Fibroblast of the aortic adventitia (primary cell): ENCODE results near the gene ABCG1. TPM values are rescaled to one million over a fixed set of nuclear protein-coding genes. Genes with fewer than 3 reads are reported as not detected.

Source experiments
- DNase-seq: peaks from one replicate; pipeline ENCODE4 v3.0.0-alpha.2; 2010; ENCODE audit warnings: low read depth
- H3K4me3 ChIP-seq: 2 replicates; pipeline ENCODE4 v1.5.1; 2011; ENCODE audit warnings: low read depth, mild to moderate bottlenecking, control low read depth, low read length, moderate library complexity
- total RNA-seq: library from RNA; depleted of rRNA; stranded (reverse); fragments of >200 nt; gene quantifications from 2 replicates; pipeline ENCODE4 v1.2.3, GENCODE V29; 2012; ENCODE audit warnings: low replicate concordance
- TF ChIP-seq, protein P1 (sequence below): IDR thresholded peaks from 2 replicates; pipeline ENCODE4 v1.5.1; 2011; ENCODE audit warnings: mild to moderate bottlenecking, low read length, control low read depth, inconsistent platforms; ENCODE audit not compliant: insufficient read depth

ABCG1 gene
- total RNA-seq, 1 donor = 0.09 TPM

DNA sequence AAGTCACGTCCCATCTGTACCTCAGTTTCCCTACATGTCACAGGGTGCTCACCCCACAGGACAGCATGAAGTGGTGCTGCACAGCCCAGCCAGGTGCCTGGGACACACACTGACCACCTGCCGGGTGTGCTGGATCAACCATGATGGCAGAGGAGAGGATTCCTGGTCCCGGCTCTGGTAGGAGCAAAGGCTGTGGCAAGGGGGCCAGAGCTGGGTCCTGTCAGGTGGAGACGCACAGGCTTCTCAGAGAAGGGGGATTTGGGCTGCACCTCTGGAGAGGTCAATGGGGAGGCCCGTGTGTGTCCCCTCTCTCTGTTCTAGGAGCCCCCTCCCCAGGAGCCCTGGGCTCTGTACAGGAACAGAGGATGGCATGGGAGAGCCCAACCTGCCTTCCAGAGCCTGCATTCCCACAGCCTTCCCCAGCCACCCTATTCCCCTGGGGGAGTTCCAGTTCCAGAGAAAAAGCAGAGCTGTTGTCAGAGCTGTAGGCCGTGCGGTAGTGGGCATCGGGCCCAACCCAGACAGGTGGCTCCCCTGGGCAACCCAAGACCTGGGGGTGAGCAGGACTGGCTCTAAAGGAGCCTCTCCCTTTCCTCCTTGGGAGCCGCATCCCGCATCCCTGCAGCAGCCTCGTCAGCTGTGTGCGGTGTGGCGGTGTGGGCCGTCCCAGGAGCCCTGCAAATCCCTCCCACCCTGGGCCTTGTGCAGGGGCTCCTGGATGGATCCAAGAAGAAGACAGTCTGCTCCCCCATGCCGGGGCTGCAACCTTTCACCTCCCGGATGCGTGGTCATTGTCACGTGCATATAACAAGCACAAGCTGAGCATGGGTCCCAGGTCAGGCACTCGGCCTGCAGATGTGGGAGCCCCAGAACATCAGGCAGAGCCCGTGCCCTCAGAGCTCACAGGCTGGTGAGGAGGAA is 99.1 kb downstream of the ABCG1 start:
- DNase-seq = no peak
- TF ChIP-seq, protein P1, sequence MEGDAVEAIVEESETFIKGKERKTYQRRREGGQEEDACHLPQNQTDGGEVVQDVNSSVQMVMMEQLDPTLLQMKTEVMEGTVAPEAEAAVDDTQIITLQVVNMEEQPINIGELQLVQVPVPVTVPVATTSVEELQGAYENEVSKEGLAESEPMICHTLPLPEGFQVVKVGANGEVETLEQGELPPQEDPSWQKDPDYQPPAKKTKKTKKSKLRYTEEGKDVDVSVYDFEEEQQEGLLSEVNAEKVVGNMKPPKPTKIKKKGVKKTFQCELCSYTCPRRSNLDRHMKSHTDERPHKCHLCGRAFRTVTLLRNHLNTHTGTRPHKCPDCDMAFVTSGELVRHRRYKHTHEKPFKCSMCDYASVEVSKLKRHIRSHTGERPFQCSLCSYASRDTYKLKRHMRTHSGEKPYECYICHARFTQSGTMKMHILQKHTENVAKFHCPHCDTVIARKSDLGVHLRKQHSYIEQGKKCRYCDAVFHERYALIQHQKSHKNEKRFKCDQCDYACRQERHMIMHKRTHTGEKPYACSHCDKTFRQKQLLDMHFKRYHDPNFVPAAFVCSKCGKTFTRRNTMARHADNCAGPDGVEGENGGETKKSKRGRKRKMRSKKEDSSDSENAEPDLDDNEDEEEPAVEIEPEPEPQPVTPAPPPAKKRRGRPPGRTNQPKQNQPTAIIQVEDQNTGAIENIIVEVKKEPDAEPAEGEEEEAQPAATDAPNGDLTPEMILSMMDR = no peak
- H3K4me3 ChIP-seq = no peak overlapping the region

DNA sequence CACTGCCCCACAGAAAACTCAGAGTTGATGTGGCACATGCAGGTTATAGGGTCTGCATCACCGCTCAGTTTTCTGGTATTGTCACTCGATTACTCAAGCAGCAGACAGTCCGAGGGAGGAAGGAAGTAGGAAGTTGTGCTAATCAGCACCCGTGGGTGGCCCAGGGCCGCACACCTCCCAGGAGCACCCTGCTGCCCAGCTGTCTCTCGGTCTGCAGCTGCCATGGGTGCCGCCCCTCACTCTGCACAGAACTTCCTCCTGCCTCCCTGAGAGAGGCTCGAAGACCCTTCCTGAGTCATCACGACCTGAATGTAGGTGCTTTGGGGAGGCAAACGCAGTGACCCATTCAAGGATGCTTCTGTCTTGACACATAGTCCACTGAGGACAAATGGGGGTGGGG is 100.4 kb downstream of the ABCG1 start:
- DNase-seq = no peak
- TF ChIP-seq, protein P1 = no peak
- H3K4me3 ChIP-seq = no peak overlapping the region

DNA sequence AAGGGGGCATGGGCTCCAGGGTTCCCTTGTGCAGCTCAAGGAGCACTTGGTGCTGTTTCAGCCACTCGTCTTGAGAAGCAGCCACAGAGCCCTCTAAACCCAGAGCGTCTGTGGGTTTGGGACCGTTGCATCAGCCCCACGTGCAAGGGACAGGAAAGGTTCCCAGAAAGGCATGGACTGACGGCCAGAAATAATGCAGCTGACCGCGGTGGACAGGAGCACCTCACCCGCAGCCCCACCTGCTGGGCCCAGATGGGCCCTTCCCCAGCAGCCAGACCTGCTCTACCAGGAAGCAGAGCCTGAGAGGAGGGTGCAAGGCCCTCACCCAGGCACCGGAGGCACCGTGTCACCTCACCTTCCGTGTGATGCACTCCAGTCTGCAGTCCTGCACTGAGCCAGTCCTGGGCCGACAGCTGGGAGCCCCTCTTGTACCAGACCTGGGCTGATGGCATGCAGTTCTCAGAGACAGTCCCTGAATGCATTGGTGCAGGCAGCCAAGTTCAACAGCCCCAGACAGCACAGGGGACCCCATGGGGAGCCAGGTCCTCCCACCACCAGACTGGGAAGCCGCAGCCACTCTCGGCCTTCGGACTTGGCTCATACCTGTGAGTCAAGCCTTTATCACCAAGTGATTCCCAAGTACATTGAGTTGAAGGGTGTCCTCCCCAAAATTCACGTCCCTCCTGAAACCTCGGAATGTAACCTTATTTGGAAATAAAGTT is 101.1 kb downstream of the ABCG1 start:
- H3K4me3 ChIP-seq = no peak overlapping the region
- TF ChIP-seq, protein P1 = no peak
- no peak for DNase-seq

DNA sequence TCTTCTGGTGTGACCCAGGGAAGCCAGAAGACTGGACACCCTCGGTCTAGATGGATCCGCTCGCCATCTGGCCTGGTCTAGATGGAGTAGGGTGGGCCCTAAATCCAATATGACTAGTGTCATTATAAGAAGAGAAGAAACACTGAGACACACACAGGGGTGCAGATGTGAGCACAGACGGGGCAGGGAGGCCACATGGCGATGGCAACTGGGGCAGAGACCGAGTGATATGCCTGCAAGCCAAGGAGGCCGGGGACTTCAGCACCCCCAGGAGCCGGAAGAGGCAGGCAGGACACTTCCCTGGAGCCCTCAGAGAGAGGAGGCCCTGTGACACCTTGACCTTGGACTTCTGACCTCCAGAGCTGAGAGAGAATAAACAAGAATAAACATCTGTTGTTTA is 101.9 kb downstream of the ABCG1 start:
- no peak overlapping the region for H3K4me3 ChIP-seq
- DNase-seq = no peak
- TF ChIP-seq, protein P1 = no peak

DNA sequence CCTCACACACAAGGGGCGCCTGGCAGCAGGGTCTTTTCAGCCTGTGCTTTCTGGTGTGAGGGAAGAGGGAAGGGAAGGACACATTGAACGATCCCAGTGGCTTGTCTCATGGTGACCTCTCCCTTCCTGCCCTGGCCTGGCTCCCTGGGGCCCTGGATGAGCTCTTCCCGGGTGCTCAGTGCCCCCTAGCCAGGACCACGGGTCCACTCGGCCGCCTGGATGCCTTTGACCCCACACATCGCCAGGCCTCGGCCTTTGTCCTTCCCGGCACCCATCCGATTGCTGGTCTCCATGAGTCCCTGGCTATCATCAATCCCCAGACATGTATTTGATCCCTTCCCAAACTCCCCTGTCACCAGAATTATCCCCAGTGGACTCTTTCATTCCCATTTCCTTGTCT is 102.3 kb downstream of the ABCG1 start:
- H3K4me3 ChIP-seq = no peak overlapping the region
- DNase-seq = no peak
- TF ChIP-seq, protein P1 = no peak

DNA sequence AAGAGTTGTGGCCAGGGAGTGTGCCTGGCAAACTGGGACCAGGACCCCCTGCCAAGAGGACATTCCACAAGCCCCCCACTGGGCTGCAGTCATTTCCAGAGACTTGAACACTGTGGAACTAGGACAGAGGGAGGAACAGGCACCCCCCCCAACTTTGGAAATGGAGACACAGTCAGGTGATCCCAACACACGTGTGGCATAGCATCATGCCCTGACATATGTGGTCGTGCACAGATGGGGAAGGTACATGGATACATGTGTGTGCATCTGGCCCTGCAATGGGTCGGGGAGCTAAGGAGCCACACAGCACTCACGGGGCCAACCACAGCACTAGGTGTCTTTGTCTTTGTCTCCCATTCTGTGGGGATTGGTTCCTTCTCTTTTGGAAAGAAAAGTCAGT is 102.9 kb downstream of the ABCG1 start:
- TF ChIP-seq, protein P1 = no peak
- DNase-seq = no peak
- H3K4me3 ChIP-seq = no peak overlapping the region
